HepG2 (cell line): ENCODE data around the gene CERS5. TPM values are rescaled to one million over a fixed set of nuclear protein-coding genes. Genes with fewer than 3 reads are reported as not detected.

Experiments used
- ATF5 ChIP-seq: sonication (generic); formaldehyde crosslinking; IDR thresholded peaks from 2 replicates; pipeline ENCODE4 v1.4.0; 2020; ENCODE audit warnings: mild to moderate bottlenecking, low read depth, missing genetic modification reagents
- CERS6 ChIP-seq: sonication (generic); formaldehyde crosslinking; IDR thresholded peaks from 2 replicates; pipeline ENCODE4 v1.5.0; 2020; ENCODE audit warnings: missing genetic modification reagents
- ELF4 ChIP-seq: sonication (generic); formaldehyde crosslinking; IDR thresholded peaks from 2 replicates; pipeline ENCODE4 v1.5.0; 2020; ENCODE audit warnings: missing genetic modification reagents, mild to moderate bottlenecking, moderate library complexity, borderline replicate concordance
- FOXO4 ChIP-seq: sonication (generic); formaldehyde crosslinking; conservative IDR thresholded peaks from 2 replicates; pipeline ENCODE4 v1.8.1; 2023; ENCODE audit warnings: missing genetic modification reagents
- GATAD2A ChIP-seq: IDR thresholded peaks from 2 replicates; pipeline ENCODE4 v1.6.1; 2016
- MYNN ChIP-seq: sonication (generic); formaldehyde crosslinking; IDR thresholded peaks from 2 replicates; pipeline ENCODE4 v1.4.0; 2020; ENCODE audit warnings: mild to moderate bottlenecking, low read depth, missing genetic modification reagents
- NFYC ChIP-seq: IDR thresholded peaks from 2 replicates; pipeline ENCODE4 v1.6.1; 2016; ENCODE audit warnings: missing genetic modification reagents, missing compliant biosample characterization
- PCBP2 ChIP-seq: fragments of 200-400 bp; formaldehyde crosslinking; optimal IDR thresholded peaks from 2 replicates; pipeline ENCODE3; 2018; ENCODE audit warnings: low read length, low read depth; ENCODE audit not compliant: poor library complexity, severe bottlenecking
- SNAPC5 ChIP-seq: sonication (generic); formaldehyde crosslinking; IDR thresholded peaks from 2 replicates; pipeline ENCODE4 v1.8.1; 2023; ENCODE audit warnings: mild to moderate bottlenecking, missing genetic modification reagents, borderline replicate concordance
- TARDBP ChIP-seq: sonication (generic); formaldehyde crosslinking; IDR thresholded peaks from 2 replicates; pipeline ENCODE4 v1.8.0; 2022; ENCODE audit warnings: mild to moderate bottlenecking, missing genetic modification reagents
- ZC3H4 ChIP-seq: sonication (generic); formaldehyde crosslinking; IDR thresholded peaks from 2 replicates; pipeline ENCODE4 v1.4.0; 2020; ENCODE audit warnings: missing genetic modification reagents, borderline replicate concordance
- ZNF143 ChIP-seq: sonication (generic); formaldehyde crosslinking; IDR thresholded peaks from 2 replicates; pipeline ENCODE4 v1.4.0; 2020; ENCODE audit warnings: missing genetic modification reagents
- ZNF235 ChIP-seq: sonication (generic); formaldehyde crosslinking; IDR thresholded peaks from 2 replicates; pipeline ENCODE4 v1.8.1; 2023; ENCODE audit warnings: mild to moderate bottlenecking, missing genetic modification reagents, borderline replicate concordance
- ZNF33A ChIP-seq: sonication (generic); formaldehyde crosslinking; IDR thresholded peaks from 2 replicates; pipeline ENCODE4 v1.5.1; 2020; ENCODE audit warnings: missing genetic modification reagents, mild to moderate bottlenecking, moderate library complexity, borderline replicate concordance
- ZNF34 ChIP-seq: sonication (generic); formaldehyde crosslinking; IDR thresholded peaks from 2 replicates; pipeline ENCODE4 v1.4.0; 2020; ENCODE audit warnings: mild to moderate bottlenecking, missing genetic modification reagents, borderline replicate concordance
- ZNF563 ChIP-seq: sonication (generic); formaldehyde crosslinking; IDR thresholded peaks from 2 replicates; pipeline ENCODE4 v1.8.0; 2022; ENCODE audit warnings: mild to moderate bottlenecking, moderate library complexity, missing genetic modification reagents
- ZNF574 ChIP-seq: sonication (generic); formaldehyde crosslinking; IDR thresholded peaks from 2 replicates; pipeline ENCODE4 v1.4.0; 2020; ENCODE audit warnings: missing genetic modification reagents
- ZNF879 ChIP-seq: sonication (generic); formaldehyde crosslinking; IDR thresholded peaks from 2 replicates; pipeline ENCODE4 v1.8.1; 2023; ENCODE audit warnings: missing genetic modification reagents
- polyA plus RNA-seq, 8 experiments: library from polyadenylated mRNA; depleted of rRNA in 3 of 8; stranded (reverse) in 7 of 8; unstranded in 1 of 8; fragments of >200 nt; fragmentation: Illumina TruSeq in 4 of 8; extraction: Trizol in 4 of 8; gene quantifications; 2 replicates each; pipeline versions ENCODE4 v1.2.1 to v1.2.3, GENCODE V29; 2011 to 2016; ENCODE audit warnings: low read depth in 4 of 8, missing spikeins in 1 of 8, mixed read lengths in 1 of 8; ENCODE audit not compliant: insufficient read depth in 1 of 8
- total RNA-seq, 5 experiments: library from RNA; depleted of rRNA; stranded (reverse); fragments of >200 nt; fragmentation: Illumina TruSeq; extraction: Trizol; gene quantifications; 2 replicates each; pipeline ENCODE4 v1.2.3, GENCODE V29; 2016; ENCODE audit warnings: low read depth in 1 of 5
- TF ChIP-seq, protein P1 (sequence below): sonication (generic); formaldehyde crosslinking; IDR thresholded peaks from 2 replicates; pipeline ENCODE4 v1.5.1; 2020; ENCODE audit warnings: missing genetic modification reagents, mild to moderate bottlenecking, borderline replicate concordance

The CERS5 gene
- total and polyA plus RNA-seq, 2 of the 13 experiments (the other 11 are each of a cell fraction or from before 2014, with no cell fraction given): 22.3 to 48.8 TPM

- TF ChIP-seq FOXO4 (CRISPR knock-in tag) (no peak), ZNF563 (CRISPR knock-in tag) (peak; percentile 10; the same call in 1 of the 2 replicates), ATF5 (CRISPR knock-in tag) (no peak; the same call in 1 of the 2 replicates), PCBP2 (no peak), ELF4 (CRISPR knock-in tag) (peak; percentile 8; the same call in 1 of the 2 replicates), CERS6 (CRISPR knock-in tag) (no peak), MYNN (CRISPR knock-in tag) (no peak), TARDBP (CRISPR knock-in tag) (0 out of 2 replicates have a peak, but pooled peaks have one; percentile 16), ZNF34 (CRISPR knock-in tag) (0 out of 2 replicates have a peak, but pooled peaks have one; percentile 74), ZNF235 (no peak), ZNF574 (CRISPR knock-in tag) (no peak), SNAPC5 (CRISPR knock-in tag) (no peak), NFYC (CRISPR knock-in tag) (no peak), ZC3H4 (no peak), ZNF143 (CRISPR knock-in tag) (no peak), GATAD2A (CRISPR knock-in tag) (no peak), ZNF879 (CRISPR knock-in tag) (no peak), ZNF33A (no peak)
- TF ChIP-seq, protein P1, sequence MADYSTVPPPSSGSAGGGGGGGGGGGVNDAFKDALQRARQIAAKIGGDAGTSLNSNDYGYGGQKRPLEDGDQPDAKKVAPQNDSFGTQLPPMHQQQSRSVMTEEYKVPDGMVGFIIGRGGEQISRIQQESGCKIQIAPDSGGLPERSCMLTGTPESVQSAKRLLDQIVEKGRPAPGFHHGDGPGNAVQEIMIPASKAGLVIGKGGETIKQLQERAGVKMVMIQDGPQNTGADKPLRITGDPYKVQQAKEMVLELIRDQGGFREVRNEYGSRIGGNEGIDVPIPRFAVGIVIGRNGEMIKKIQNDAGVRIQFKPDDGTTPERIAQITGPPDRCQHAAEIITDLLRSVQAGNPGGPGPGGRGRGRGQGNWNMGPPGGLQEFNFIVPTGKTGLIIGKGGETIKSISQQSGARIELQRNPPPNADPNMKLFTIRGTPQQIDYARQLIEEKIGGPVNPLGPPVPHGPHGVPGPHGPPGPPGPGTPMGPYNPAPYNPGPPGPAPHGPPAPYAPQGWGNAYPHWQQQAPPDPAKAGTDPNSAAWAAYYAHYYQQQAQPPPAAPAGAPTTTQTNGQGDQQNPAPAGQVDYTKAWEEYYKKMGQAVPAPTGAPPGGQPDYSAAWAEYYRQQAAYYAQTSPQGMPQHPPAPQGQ (CRISPR knock-in tag): no peak
Observed at GRCh38 chr12:50112456-50113218, 54.5 kb downstream of the CERS5 start (continued).
